ENCODE measurements around the gene APEX2.
"Not testable (repeated sequence)": the region's sequence is repeated elsewhere in the genome, so short reads cannot be mapped to it uniquely, and the experiment has no call there.

APEX2 gene

GRCh38 chrX:54999717-55000598 lies at the start of gene APEX2:
Gene APEX2, plus strand, starts transcription at chrX:55000363. Its CDS starts 60 bp downstream, at chrX:55000423.
- DNase-seq (ENCODE audit: low read depth): peak; percentile 85

- no peak for DNase-seq (ENCODE audit: low read depth)
Observed at GRCh38 chrX:54950730-54951375, 49.3 kb upstream of the APEX2 start.

DNA sequence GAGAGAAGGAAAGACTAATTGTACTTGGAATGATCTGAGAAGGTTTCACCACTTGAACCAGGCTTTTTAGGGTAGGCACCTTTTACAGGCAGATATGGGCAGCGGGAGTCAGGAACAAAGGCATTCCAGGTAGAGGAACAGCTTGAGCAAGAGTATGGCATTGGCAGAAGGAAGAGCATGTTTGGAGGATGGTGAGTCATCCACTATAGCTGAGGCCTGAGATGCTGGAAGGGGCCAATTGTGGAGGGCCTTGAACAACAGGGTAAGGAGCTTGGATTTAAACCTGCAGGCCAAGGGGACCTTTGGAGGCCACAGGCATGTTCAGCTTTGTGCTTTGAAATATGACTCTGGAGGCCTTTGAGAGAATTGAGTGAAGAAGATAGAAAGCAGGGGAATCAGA lies 38.4 kb upstream of the APEX2 start:
- no peak for DNase-seq (ENCODE audit: low read depth)

- DNase-seq (ENCODE audit: low read depth): no peak
Observed at GRCh38 chrX:54964766-54965497, 35.2 kb upstream of the APEX2 start.

DNA sequence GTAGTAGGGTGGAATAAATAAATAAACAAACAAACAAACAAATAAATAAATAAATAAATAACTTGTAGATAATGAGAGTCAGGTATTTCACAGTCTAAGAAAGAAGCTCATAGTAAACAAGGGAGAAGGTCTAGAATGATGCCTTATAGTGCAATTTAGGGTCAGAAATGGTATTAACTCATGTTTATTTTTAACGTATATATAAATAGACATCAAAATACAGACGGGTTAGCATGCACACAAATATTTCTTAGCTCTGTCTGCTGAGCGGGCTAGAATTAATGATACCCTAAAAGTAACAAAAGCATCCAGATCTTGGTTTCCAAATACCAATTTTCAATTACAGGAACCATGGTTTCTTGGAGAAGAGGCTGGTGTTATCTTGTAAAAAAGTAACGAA lies 22.8 kb upstream of the APEX2 start:
- DNase-seq (ENCODE audit: low read depth): no peak

- no peak for DNase-seq (ENCODE audit: low read depth)
Observed at GRCh38 chrX:54978448-54978847, 21.7 kb upstream of the APEX2 start.

DNA sequence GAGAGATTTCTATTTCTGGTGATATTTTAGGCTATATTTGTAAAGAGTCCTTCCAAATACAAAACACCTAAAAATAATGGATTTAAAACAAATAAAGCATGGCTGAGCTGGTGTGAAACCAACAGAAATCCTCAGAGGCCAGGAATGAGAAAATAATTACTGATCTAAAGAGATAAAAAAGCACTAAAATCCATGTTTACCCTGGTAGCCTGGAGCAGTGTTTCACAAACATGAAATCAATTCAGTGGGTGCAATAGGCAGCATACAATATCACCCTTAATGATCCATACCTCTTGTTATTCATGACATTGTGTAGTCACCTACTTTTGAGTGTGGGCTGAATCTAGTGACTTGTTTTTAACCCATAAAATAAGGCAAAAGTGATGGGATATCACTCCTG lies 20.7 kb upstream of the APEX2 start:
- no peak for DNase-seq (ENCODE audit: low read depth)

- no peak for DNase-seq (ENCODE audit: low read depth)
Observed at GRCh38 chrX:54980334-54980733, 19.8 kb upstream of the APEX2 start.

- not testable (repeated sequence) for DNase-seq (ENCODE audit: low read depth)
Observed at GRCh38 chrX:54983306-54983705, 16.9 kb upstream of the APEX2 start.

DNA sequence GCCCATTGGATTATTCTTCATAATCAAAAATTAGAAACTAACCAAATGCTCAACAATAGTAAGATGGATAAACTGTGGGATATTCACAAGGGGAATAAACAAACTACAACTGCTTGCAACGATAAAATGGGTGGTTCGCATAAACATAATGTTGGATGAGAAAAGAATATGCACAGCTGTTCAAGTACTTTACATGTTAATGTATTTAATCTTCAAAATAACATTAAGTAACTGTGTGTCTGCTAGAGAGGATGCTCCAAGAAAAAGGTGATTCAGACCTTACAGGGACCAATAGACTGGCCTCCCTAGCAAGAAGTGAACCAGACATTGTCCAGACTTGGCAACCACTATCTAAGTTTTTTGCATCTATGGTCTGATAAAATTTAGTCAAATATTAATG lies 8.5 kb upstream of the APEX2 start:
- DNase-seq (ENCODE audit: low read depth): no peak

GRCh38 chrX:54992911-54993622 lies 7.1 kb upstream of the APEX2 start:
- no peak for DNase-seq (ENCODE audit: low read depth)

DNA sequence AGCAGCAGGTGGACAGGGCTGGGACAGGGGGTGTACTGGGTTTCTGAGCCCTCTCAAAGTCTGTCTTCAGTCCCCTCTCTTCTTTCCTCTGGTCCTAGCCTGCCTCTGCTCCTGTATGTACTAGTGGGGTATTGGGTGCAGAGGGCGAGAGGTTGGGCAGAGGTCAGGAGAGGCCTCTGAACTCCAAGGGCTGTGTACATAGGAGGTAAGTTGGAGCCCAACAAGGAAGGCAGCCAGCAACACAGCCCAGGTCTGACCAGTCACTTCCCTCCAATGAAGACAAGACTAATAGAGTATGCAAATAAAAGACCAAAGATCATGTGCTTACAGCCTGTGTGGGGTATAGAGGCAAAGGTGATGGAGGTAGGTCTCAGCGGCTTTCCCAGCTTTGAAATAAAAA lies 6.1 kb upstream of the APEX2 start, which contains the start of gene PFKFB1:
TSS of gene PFKFB1 (minus strand) at position 90 of the 400 bp plus-strand sequence. CDS start 181 bp downstream, outside the sequence.
- no peak for DNase-seq (ENCODE audit: low read depth)

DNA sequence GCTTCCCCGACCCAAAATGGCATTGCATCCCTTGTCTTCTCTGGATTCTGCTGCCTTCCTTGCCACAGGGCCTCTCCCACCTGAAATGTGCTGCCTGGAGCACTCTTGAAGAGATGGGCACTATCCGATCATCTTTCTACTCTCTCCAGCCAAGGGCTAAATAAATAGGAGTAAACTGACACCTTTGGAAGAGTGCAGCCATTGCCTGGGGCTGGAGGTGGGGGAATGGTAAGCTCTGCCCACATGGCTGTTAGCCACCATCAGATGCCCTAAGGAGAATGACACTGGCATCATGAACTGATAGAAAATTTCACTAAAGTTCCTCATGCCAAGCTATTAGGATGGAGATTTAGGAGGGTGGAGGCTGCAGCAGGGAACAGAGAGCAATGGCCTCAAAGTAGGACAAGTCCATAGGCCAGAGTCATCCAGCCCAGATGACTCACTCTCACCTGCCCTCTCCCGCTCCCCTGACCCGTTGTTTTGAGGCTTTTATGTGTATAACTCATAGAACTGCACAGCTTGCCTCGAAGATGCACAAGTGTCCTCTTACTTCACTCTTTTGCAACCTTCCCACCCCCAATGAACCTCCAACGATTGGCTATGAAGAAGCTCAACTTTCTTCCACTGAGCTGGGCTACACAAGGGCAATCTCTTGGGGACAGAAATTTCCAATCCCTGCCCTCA lies 5.4 kb upstream of the APEX2 start:
- DNase-seq (ENCODE audit: low read depth): no peak

DNA sequence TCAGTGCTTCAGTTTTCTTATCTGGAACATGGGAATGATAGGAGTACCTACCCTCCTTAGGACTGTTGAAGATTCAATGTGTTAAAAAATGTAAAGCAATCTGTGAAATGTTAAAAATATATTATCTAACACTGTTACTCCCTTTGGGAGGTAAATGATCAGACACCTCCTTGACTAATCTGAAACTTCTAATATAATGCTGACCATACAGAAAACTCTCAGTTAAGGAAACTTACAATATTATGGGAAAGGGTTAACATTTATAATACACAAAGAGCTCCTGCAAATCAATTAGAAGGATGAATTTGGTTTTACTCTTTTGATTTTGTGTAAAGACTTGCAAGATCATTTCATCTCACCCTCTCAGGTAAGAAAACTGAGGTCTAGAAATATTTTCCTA lies 4.5 kb upstream of the APEX2 start:
- no peak for DNase-seq (ENCODE audit: low read depth)

DNA sequence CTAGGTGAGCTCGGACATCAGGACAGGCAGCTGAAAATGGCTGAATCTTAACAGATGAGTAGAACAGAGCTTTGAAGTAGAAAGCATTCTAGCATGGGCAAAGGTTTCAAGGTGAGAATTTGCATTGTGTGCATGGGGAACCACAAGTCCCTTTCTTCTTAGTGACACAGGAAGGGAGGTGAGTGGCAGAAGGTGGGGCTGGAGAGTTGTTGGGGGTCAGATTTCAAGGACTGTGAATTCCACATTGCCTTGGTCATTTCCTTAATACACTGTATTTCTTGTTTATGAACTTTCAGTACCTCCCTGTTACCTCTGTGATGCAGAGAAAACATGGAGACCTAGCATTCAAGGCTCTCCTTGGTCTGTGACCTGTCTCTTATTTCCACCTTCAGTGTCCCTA lies 4.1 kb downstream of the APEX2 start:
- no peak for DNase-seq (ENCODE audit: low read depth)

DNA sequence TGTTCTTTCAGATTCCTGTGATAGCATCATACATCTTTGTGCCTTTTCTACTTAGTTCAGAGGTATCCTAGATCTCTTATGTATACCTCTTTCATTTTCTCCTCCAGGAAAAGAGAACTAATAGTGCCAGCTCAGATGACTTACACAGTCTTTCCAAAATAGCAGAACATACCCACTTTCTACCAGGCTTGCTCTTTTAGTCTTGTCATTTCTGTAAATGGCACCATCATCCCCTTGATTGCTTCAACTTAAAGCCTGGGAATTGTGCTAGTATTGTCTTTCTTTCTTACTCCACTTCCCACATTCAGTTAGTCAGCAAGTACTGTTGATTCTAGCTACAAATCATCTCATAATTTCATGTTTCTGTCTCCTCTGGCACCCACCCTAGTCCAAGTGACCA lies 5.1 kb downstream of the APEX2 start:
- no peak for DNase-seq (ENCODE audit: low read depth)

- DNase-seq (ENCODE audit: low read depth): no peak
Observed at GRCh38 chrX:55006827-55007621, 6.9 kb downstream of the APEX2 start.

DNA sequence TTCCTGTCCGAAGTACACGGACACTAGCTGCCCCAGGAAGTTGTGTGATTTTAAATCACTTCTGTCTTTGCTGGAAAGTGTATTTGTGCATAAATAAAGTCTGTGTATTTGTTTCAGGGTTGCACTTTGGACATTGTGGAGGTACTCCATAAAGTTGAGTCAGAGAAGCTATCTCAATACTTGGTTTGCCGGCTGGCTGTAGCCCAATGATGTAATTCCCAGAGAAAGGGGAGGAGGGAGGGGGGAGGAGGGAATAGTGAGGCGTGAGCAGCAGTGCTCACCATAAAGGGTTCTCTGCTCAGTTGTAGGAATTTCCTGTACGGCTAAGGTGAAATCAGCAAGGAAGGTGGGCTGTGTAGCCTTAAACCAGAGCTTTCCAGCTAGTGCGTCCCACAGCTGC lies 7.5 kb downstream of the APEX2 start:
- no peak for DNase-seq (ENCODE audit: low read depth)

DNA sequence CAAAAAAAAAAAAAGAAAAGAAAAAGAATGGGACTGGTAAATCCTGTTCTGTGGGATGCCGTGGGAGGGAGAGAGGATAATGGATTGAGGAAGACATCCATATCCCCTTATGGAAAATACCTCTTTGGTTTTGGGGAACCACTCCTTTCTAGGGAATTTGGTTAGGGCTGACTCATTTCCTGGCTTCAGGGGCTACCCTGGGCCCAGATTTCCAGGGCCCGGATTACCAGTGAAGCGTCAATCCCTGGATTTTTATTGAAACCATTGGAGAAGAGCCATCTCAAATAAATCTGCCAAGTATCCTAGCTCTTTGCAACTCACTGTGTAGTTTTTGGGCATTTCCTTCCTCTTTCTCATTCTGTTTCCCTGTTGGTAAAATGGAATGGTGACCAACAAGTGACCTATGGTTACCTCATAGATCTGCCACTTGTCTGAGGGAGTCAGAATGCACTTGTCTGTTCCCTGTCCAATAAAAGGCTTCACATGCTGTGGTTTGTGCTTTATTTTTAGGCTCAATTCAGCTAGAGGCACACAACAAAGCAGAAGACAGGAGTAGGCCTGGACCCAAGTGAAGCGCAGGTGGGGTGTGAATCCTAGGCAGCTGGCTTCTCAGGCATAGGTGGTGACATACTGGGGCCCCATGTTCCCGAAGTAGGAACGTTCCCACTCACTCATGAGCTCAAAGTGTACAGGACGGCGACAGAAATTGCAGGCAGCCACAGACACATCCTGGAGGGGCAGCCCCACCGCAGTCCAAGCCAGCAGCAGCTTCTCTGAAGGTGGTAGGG lies 8.6 kb downstream of the APEX2 start:
- DNase-seq (ENCODE audit: low read depth): no peak

DNA sequence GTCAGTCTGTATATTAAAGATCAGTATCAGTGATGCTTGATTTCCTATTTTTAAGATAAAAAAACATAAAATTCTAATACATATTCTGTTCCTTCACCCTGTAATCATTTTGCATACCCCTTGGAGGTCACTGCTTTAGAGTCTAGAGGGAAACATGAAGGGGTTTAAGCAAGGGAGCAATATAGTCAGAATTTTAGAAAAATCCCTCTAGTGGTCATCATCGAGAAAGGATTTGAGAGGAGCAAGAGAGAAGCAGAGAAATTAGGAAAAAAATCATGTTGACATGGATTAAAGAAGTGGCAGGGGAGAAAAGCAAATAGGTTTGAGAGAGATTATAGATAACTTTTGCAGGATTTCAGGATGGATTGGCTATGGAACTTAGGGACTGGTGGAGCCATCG lies 11.1 kb downstream of the APEX2 start:
- DNase-seq (ENCODE audit: low read depth): no peak
